CD4-positive, alpha-beta T cell treated with Interleukin-21 for 1 hour (primary cell): ENCODE measurements around the gene CD200.

Source experiments
- DNase-seq: peaks from one replicate; pipeline ENCODE4 v3.0.0-alpha.2; 2020

Gene CD200

DNA sequence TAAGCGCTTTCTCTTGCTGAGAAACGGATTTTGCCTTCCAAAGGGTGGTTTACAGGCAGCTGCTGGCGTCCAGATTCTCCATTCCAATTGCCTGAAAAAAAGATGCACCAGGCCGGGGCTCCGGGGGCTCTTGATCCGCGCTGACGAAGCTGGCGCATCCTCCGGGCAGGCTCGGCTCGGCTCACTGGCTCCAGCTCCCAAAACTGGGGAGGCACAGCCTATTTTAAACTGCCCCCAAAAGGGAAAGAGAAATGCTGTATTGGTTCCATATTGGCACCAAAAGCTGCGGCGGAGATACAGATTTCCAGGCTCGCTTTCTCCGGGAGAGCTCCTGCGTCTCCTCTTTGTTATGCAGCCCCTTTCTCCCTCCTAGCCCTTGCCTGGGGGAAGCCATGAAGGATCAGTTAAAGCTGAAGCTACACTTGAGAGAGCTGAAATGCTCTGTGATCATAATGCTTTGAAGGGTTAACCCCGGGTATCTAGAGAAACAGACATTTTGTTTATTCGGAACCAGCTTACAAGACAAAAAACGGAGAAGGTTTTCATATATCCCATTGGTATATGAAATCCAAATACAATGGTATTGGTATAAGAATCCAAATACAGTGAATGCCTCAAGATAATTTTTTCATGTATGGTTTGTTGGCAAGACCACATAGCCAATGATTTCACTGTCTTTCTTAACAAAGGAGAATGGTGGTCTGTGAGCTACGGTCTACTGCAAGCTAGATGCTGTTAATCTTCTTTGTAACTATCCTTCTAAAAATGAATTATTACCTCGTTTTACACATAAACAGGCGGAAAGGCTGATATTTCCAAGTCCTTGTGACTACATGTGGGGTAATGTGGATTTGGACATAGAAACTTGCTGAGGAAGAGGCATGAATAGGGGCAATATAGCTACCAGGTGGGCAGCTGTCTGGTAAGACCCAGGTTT is 693 bp downstream of the CD200 start:
- DNase-seq, result peak; percentile 6

DNA sequence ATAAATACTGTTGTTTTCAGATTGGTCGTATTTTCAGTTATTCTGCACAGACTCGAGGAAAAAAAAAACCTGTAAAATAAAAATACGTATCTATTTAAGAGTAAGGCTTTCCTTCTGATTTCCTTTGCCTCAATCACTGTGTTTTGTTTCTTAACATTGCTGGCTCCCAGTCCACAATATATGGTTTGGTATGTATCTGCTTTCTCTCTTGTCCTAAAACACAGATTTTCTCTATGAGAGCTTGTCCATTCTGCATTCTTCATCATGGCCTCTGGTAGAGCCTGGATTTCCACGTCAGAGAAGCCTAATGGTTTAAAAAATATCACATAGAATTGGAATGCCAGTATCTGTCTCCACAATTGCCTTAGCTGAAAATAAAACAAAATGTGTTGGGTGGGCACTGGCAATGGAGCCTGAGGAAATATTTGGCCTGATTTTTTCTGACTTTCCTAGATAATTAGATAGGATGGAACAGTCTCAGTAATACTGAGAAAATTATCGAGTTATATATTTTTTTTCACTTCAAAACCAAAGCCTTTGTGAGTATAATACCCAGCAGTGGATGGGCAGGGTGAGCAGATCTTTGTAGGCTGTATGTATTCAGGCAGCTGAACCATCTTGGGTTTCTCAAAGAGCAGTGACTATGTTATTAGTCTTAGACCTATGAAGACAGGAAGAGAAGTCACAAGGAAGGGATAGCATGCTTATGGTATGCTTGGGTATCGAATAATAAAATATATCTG is 1.9 kb downstream of the CD200 start:
- no peak for DNase-seq

DNA sequence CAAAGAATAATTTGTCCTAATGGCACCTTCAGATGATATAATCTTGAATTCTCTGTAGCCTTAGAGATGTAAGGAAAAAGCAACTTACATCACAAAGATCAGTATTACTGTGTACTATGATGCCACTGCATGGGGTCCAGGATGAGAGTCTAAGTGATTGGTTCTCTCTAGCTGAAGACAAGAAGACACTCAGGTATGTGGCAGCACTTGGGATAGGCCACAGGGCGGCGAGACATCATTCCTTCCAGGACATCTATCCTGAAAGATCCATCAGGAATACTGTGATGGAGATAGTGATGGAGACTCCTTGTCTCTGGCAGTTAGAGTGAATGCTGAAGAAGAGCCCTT is 2.5 kb downstream of the CD200 start:
- no peak for DNase-seq

DNA sequence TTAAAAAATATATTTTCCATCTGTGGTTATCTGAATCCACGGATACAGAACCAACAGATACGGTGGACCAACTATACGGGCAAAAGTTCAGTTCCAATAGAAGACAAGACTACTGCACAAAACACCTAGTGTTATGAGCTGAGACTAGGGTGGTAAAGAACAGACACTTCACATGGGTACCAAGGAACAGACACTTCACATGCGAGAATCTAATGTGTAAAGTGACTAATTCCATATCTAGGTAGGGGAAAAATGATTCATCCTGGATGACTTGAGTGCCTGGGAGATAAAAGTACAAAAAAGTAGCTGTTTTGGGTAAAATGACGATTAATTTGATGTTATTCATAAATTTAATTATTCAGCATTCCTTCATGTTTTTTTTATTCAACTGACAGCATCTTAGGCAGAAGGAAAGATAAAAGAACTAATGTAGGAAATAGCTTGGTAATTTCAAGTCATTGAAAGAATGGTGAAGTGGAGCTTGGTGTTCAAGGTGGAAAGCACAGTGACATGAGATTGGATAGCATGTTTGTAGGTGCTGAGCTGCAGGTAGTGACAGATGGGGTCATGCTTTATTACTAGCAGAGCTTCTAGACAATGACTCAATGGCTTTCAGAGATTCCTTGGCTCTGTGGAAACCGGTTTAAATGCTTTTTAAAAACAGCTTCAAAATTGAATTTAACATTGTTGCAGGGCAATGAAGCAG is 5.2 kb downstream of the CD200 start:
- DNase-seq, result no peak

DNA sequence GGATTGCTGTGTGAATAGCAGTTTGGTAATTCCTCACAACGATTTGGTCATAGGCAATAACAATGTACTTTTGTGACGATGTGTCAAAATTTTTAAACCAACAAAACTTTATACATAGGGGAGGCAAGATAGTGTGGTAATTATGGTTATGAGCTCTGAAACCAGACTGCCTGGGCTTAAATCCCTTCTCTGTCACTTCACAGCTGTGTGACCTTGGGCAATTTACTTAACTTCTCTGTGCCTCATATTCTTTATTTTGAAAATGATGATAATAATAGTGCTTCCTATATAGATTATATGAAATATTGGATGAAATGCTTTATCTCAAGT is 5.7 kb downstream of the CD200 start:
- DNase-seq, result no peak

DNA sequence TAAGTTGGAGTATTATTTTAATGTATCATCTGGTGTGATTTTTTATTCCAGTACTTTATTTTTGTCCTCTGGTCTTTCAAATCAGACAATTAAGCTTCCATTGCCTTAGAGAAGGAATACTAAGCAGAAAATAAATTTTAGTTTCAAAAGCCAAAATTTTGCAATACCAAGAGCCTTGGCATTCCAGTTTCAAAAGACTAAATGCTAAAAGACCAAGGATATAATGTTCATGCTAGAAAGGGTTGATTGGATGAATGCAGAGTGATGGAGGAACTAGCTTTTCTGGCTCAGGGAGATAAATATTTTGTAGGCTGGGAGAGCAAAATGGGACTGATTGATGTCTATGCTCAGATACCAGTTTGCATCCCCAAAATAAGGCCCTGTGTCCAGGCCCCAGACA is 6.2 kb downstream of the CD200 start:
- no peak for DNase-seq

DNA sequence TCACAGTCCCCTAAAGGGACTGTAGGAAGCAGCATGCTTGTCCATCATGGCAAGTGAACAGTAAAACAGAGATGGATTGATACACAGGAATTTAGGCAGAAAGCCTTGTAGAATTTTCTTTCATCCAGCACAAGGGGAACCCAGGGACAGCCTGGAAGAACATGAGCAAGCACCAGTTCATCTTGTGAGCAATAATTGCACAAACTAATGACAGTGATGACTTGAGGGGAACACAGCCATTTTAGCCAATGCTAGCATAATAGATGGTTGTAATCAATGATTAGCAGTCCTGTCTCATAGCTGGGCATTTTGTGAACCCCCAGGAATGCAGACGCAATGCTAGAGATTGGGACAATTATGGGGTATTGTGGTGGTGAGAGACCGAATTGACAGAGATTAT is 6.7 kb downstream of the CD200 start:
- no peak for DNase-seq

DNA sequence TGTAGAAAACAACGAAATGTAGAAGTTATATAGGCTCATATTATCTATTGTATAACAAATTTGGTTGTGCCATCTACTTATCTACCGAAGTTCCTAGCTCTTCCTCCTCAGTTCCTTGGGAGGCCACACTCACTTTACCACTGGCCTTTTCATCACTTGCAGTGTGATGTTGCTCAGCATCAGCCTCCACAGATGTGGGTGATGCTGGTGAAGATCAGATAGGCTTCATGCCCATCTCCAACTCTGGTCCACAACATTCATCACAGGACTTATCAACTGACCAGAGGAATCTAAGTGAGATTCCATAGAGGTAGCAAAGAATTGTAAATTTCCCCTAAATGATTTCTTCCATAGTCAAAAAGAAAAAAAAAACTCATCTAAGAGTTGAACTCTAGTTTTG is 8.4 kb downstream of the CD200 start:
- no peak for DNase-seq

DNA sequence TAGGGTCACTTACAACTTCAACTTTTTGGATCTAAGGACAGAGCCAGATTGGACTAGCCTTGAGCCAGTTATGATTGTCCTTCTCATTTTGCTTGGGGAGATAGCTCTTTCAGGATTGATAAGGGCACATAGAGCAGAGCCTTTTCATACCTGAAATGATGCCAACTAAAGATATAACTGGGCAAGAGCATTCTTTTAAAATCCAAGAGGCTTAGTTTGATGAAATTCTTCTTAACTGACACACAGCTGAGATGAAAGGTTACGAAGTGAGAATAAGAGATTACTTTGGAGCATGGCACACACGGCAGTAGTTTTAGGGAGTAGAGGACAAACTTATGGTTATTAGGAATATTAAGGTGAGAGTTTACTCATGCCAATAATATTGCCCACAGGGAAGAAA is 12.7 kb downstream of the CD200 start:
- DNase-seq, result no peak

DNA sequence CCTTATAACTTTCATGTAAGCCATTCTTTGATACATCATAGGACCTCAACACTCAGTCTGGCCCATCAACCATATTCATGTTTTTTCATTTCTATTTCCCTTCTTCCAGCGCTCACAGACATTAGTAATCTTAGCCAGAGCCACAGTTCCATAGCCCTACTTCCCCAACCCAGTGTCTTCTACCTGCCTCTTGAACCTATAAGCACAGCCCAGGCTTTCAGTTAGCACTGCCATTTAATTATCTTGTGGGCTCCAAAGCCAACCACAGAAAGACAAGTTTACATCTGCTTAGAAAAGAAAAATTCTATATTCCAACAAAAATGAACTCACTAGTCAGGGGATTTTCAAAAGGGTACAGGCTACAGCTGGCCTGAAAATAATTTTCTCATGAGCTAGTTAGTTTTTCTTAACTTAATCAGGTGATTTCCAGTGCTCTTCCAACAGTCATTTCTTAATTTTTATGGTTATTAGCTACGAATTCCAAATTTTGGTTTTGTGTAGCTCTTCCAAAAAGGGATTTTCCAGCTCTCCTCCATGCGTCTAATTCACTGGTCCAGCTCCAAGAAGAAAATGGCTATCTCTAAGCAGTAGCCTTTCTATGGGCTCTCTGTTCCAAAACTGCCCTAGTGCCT is 13.7 kb downstream of the CD200 start:
- no peak for DNase-seq

DNA sequence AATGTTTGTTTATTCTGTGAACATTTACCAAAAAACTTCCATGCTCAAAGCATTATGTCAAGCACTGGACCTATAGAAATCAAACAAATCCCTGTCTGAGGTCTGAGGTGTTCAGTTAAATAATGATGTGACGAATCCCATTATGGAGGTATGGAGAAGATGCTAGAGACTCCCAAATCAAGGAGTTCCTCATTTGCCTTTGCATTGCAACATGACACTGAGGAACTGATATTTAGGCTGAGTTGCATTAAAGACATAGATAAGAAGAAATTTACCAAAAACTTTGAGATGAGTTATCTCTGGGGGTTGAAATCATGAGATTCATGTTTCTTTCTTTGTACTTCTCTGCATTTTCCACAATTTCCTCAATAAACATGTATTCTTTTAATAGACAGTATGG is 16.0 kb downstream of the CD200 start:
- DNase-seq, result no peak

DNA sequence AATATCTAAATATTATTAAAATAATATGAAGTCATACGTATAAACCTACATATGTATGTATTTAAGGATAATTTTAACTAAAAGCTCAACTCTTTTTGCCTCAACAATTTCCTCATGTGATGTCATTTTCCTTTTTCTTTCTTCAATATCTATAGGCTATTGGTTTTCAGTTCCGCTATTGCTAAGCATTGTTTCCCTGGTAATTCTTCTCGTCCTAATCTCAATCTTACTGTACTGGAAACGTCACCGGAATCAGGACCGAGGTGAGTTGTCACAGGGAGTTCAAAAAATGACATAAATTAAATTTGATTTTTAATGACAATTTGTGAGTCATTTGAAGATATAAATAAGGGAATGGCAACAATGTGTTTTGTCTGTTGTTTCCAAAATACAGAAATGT is 16.6 kb downstream of the CD200 start:
- no peak for DNase-seq

DNA sequence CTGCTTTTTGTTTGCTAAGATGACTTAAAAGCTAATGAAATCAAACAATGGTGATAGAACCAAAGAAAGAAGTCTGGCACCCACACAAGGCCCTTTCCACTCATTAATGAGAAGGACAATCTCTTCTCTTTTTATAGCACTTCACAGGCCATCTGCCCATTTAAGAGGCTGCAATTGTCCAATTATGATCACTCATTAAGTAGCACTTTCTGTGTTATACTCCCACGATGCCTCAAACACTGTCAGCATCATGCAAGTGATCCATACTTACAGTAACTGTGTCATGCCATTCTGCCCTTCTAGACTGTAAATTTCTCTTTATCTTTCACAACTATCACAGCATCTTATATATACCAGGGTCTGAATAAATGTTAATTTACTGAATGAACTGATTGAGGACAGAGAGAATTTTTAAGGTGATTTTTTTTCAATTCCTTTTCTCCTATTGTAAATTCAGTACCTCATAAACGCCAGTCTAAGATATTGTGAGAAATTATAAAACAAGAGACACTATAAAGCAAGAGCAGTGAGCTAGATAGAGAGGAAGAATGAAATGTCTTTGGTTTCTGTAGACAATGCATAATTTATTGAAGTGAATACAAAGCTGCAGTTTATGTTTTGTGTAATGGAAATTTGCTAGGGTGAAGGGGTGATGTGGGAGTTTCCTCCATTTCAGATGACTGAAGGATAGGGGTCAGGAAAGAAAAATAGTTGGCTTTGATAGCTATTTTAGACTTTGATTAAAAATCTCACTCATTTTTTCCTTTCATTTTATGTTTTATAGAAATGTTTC is 17.3 kb downstream of the CD200 start:
- DNase-seq, result no peak

DNA sequence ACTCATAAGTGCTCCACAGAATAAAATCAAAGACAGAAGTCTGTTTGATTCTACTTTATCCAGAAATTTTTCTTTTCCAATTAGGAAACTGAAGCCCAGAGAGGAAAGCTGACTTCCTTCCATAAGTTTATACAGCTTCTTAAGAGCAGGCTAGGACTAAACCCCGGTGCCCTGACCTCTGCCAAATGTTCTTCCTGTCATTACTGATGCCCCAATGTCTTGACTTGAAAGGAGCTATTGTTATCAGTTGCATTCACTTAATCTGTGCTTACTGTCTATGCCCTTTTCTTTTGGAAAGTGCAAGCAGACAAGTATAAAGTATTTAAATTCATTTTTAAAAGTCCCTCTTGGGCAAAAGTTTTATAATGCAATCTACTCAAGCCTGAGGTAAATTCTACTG is 18.1 kb downstream of the CD200 start:
- no peak for DNase-seq

DNA sequence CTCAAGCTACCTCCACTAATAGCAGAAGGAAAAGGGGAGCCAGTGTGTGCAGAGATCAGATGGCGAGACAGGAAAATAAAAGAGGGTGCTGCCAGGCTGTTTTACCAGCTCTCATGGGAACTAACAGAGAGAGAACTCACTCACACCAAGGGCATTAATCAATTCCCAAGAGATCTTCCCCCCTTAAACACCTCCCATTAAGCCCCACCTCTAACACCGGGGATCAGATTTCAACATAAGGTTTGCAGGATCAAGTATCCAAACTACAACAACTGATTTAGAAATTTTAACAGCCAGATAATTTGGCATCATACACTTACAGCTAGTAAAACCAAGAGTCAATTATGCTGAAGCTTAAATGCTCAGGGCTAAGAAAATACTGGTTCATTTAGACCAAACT is 18.9 kb downstream of the CD200 start:
- DNase-seq, result no peak

DNA sequence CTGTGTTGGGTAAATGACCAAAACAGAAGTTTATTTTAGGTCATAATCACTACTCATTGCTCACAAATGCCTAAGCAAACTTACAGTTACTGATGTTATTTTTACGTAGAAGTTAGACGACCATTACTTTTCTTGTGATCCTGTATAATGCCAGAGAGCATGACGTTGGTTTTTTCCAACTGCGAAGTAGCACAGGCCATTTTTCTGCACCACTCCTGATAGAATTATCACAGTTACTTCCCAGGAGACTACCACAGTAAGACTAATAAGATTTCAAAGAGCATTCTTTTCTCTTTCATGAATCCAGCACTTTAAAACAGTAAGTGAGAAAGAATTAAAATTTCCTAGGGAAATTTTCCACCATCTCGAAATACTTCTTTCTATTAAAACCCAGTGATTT is 19.8 kb downstream of the CD200 start:
- no peak for DNase-seq

DNA sequence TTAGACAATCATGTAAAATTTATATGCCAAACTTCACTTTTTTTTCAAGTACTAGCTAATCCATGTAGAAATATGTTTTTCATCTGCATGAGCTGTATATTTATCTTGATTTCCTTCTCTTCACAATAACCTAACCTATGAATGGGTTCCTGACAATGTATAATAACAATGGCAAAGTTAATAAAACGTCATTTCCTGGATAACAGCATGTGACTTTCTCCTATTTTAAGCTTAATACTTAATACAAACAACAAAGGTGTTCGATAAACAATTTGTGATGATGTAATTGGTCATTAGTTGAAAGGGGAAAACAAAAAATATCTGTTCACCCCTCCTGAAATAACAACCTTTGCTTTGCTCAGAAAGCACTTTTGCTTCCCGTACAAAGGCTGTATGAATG is 20.4 kb downstream of the CD200 start:
- no peak for DNase-seq

DNA sequence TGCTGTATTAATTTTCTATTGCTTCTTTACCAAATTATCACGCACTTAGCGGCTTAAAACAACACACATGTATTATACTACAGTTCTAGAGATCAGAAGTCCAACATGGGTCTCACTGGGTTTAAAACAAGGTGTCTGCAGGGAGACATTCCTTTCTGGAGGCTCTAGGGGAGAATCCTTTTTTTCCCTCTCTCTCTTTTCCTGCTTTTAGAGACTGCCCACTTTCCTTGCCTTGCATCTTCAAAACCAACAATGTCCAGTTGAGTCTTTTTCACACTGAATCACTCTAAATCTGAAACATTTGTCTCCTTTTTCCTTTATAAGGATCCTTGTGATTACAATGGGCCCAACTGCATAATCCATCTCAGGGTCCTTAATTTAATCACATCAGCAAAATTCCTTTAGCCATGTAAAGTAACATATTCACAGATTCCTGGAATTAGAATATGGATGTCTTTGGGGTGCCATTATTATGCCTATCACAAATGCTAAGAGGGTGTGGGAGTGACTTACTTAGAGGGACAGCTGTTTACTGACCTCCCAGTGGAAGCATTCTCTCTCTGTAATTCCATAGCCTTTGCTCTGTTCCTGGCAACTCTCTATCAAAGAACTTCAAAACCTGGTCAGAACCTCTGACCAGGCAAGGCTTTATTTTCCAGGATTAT is 21.8 kb downstream of the CD200 start:
- DNase-seq, result no peak

DNA sequence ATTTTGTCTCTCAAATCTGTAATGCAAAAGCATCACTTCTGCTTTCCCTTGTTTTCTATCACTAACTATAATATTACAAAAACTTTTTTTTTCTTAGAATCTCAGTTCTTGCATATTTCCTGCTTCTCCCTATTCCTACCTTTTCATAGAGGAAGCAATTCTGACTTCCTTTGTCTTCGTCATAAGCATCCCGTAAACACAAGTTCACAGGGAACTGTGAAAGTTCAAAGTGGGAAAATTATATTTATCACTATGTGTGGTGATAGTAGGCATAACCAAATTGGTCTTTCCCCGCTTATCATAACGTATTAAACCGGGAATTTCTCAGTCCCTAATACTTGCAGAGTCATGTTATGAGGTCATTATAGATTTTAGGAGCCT is 22.3 kb downstream of the CD200 start:
- no peak for DNase-seq

DNA sequence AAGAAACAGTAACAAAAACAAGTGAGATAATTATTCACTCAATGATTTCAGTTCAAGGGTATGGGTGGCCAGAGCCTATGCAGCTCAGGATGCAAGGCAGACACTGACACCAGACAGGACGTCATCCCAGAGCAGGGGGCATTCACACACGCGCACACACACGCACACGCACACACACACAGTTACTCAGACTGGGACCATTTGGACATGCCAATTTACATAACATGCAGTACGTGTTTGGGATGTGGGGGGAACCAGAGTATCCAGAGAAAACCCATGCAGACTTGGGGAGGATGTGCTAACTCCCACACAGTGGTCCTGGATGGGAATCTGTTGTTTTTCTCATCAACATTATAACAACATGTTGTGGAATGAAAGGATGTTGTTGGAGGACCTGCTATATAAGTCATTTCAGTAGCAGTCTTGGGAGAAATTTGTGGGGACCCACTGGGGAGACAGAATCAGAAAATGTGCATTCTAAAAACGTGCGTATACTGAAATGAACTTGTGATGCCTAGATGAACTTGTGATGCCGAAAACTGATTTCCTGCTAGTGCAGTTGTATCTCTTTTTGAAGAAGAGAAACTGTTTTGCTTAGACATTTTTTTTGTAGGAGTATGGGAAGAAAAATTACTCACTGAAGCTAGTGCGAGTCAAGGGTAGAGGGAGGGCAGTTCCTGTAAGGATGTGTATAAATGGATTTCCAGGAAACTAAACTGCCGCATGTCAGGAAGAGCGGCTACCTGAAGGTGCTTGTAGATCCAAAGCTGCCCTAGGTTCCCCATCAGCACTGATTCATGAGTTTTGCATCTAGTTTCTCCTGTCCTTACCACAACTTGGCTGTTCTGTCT is 25.2 kb downstream of the CD200 start:
- peak; percentile 40 for DNase-seq

DNA sequence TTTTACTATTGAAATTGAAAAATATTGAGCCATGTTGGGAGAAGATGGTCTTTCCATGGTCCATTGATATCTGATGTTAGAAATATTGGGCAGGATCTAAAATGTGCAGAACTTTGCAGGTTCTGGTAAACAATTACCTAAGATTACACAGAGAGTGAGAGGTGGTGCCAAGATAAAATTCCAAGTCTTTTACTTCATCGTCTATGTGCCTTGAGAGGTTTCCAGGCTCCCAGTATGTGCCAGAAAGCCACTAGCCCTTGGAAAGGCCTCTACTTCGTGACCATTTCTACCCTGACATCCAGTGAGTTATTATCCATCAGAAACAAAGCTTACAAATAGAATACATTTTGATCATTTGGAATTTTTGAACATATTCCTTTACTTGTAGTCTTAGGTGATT is 27.6 kb downstream of the CD200 start:
- no peak for DNase-seq
